ENCODE results near the gene SLC38A3. TPM values are rescaled to one million over a fixed set of nuclear protein-coding genes. Genes with fewer than 3 reads are reported as not detected.
A peak's percentile ranks its signal among the peaks of the same experiment; 100 is the strongest.
"Not testable (repeated sequence)": the region's sequence is repeated elsewhere in the genome, so short reads cannot be mapped to it uniquely, and the experiment has no call there.

SLC38A3 gene
- total and polyA plus RNA-seq, 2 of the 8 experiments (the other 6 are each of a cell fraction or from before 2014, with no cell fraction given) = 1.2 to 3.7 TPM

DNA sequence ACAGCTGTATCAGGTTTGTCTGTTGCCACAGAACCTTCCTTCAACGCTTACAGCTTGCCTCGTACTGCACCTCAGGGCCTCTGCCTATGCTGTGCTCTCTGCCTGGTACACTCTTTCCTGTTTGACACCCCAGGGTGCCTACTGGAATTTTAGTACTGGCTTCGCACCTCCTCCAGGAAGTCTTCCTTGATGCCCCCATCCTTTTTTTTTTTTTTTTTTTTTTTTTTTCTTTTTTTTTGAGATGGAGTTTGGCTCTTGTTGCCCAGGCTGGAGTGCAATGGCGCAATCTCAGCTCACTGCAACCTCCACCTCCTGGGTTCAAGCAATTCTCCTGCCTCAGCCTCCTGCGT, 6.3 kb downstream of the SLC38A3 start:
- H3K79me2 ChIP-seq (ENCODE audit: control insufficient read depth in 1 of 2, insufficient read depth in 2 of 2, low read length in 2 of 2); H4K5ac ChIP-seq (ENCODE audit: insufficient read length, low read depth, low read length); H2BK15ac ChIP-seq (ENCODE audit: low read length); H2BK120ac ChIP-seq (replicated peaks; ENCODE audit: low read depth, low read length); DNase-seq (ENCODE audit: low read depth in 1 of 2, low spot score in 2 of 2); H4K20me1 ChIP-seq (replicated peaks in 1 of 2; ENCODE audit: control insufficient read depth in 1 of 2, insufficient read depth in 2 of 2, low read length in 2 of 2); H3K18ac ChIP-seq (ENCODE audit: extremely low read depth, low read length); H3K27ac ChIP-seq (ENCODE audit: low read depth, low read length); H4K91ac ChIP-seq (replicated peaks; ENCODE audit: insufficient read length, low read length); H2AFZ ChIP-seq (ENCODE audit: low read length); FAIRE-seq; H2BK5ac ChIP-seq (ENCODE audit: low read depth, low read length); H3K14ac ChIP-seq (ENCODE audit: insufficient read length); H4K8ac ChIP-seq (ENCODE audit: extremely low read depth, insufficient read depth, low read length); H3K4me3 ChIP-seq (ENCODE audit: extremely low read depth in 1 of 4, insufficient read depth in 2 of 4, low read depth in 3 of 4, low read length in 4 of 4); H3K79me1 ChIP-seq (ENCODE audit: low read depth, low read length); H2AK5ac ChIP-seq (ENCODE audit: low read depth, low read length); H3K23me2 ChIP-seq (ENCODE audit: low read depth, low read length); H3K36me3 ChIP-seq (ENCODE audit: control insufficient read depth in 2 of 4, insufficient read depth in 4 of 4, low read length in 3 of 4); H3K9ac ChIP-seq (replicated peaks in 1 of 4; ENCODE audit: extremely low read depth in 1 of 4, low read depth in 3 of 4, low read length in 3 of 4); H3K9me3 ChIP-seq (ENCODE audit: insufficient read depth in 2 of 2, low read depth in 1 of 2, low read length in 1 of 2); H3K56ac ChIP-seq (replicated peaks; ENCODE audit: insufficient read length, low read depth, low read length); H3K23ac ChIP-seq (ENCODE audit: insufficient read length); H3K4ac ChIP-seq (replicated peaks; ENCODE audit: insufficient read length, low read depth, low read length): not testable (repeated sequence)
- WGBS, 2 experiments (ENCODE audit: extremely low coverage in 1 of 2, insufficient coverage in 1 of 2, insufficient read length in 1 of 2, insufficient replicate concordance in 2 of 2, low coverage in 1 of 2, low lambda C conversion rate in 2 of 2, missing lambda C conversion rate in 1 of 2) = 86% methylated on average over 4 of the region's 5 CpGs; no CpG with 5 or more reads in 1 of the 2 experiments
- peaks cover 2 to 11% (median 6%) of the 10 kb centered on the region in 4 experiments for H3K27me3 ChIP-seq (replicated peaks in 1 of 4; ENCODE audit: control insufficient read depth in 3 of 4, extremely low read depth in 1 of 4, insufficient read depth in 3 of 4, low read length in 3 of 4)
- H2BK20ac ChIP-seq (ENCODE audit: low read length) = 0 out of 2 replicates have a peak overlapping the region, but pooled peaks have one; percentile 32
- ChIA-PET CTCF (ENCODE audit: partially characterized antibody) (interaction anchor here (0.6 to 48.1 kb wide), 12 partner anchors 5 to 242 kb away, joined by 3 to 2149 read pairs (median 8); partner anchors contain the start of genes GNAI2, GNAT1, LSMEM2 and SEMA3B), POLR2A (ENCODE audit: partially characterized antibody) (interaction anchor here (1.3 to 4.3 kb wide), 5 partner anchors 8 to 24 kb away, joined by 4 to 20 read pairs (median 5); no protein-coding TSS in a partner anchor)
- H3K4me1 ChIP-seq (replicated peaks in 1 of 4; ENCODE audit: control insufficient read depth in 3 of 4, insufficient read depth in 4 of 4, low read length in 3 of 4) = peaks cover 0 to 23% (median 10%) of the 10 kb centered on the region in 4 experiments; a peak in 5 of 7 replicates
- peak overlapping the region; percentile 15 to 22; a peak in 2 of 4 replicates for H3K4me2 ChIP-seq (ENCODE audit: insufficient read depth in 1 of 2, low read depth in 2 of 2, low read length in 2 of 2)
- H2BK12ac ChIP-seq (ENCODE audit: low read depth, low read length) = 0 out of 2 replicates have a peak overlapping the region, but pooled peaks have one; percentile 39

Data from H1 (cell line).